H9 (cell line): ENCODE data around the gene FATE1. TPM values are rescaled to one million over a fixed set of nuclear protein-coding genes. Genes with fewer than 3 reads are reported as not detected.

Source experiments
- DNase-seq: peaks from one replicate; pipeline ENCODE4 v3.0.0-alpha.2; 2017
- H2AFZ ChIP-seq: one replicate; pipeline ENCODE4 v1.6.1; 2013; ENCODE audit warnings: mild to moderate bottlenecking, low read length, control low read depth, moderate library complexity
- H2AK5ac ChIP-seq: 2 replicates; pipeline ENCODE4 v1.6.1; 2013; ENCODE audit warnings: low read length, control low read depth, mixed read lengths; ENCODE audit not compliant: insufficient read length
- H2BK120ac ChIP-seq: one replicate; pipeline ENCODE4 v1.6.1; 2013; ENCODE audit warnings: low read depth, mild to moderate bottlenecking, low read length, control low read depth, inconsistent platforms; ENCODE audit not compliant: poor library complexity, severe bottlenecking
- H2BK12ac ChIP-seq: 2 replicates; pipeline ENCODE4 v1.6.1; 2013; ENCODE audit warnings: low read length, control low read depth, mixed read lengths, low read depth; ENCODE audit not compliant: insufficient read length
- H2BK15ac ChIP-seq: 2 replicates; pipeline ENCODE4 v1.6.1; 2013; ENCODE audit warnings: low read depth, low read length, control low read depth
- H2BK20ac ChIP-seq: one replicate; pipeline ENCODE4 v1.6.1; 2013; ENCODE audit warnings: low read depth, mild to moderate bottlenecking, low read length, control low read depth, inconsistent platforms; ENCODE audit not compliant: poor library complexity, severe bottlenecking
- H2BK5ac ChIP-seq: 2 replicates; pipeline ENCODE4 v1.6.1; 2013; ENCODE audit warnings: low read length, control low read depth, mixed read lengths; ENCODE audit not compliant: insufficient read length
- H3K14ac ChIP-seq: 2 replicates; pipeline ENCODE4 v1.6.1; 2013; ENCODE audit warnings: low read length, control low read depth; ENCODE audit not compliant: insufficient read depth
- H3K18ac ChIP-seq: 2 replicates; pipeline ENCODE4 v1.6.1; 2013; ENCODE audit warnings: low read depth, mild to moderate bottlenecking, mixed read lengths, low read length, control low read depth; ENCODE audit not compliant: insufficient read length
- H3K23ac ChIP-seq: 2 replicates; pipeline ENCODE4 v1.6.1; 2013; ENCODE audit warnings: low read length, control low read depth, mixed read lengths, low read depth; ENCODE audit not compliant: insufficient read length
- H3K23me2 ChIP-seq: 2 replicates; pipeline ENCODE4 v1.6.1; 2013; ENCODE audit warnings: low read depth, mild to moderate bottlenecking, mixed read lengths, low read length, control low read depth; ENCODE audit not compliant: insufficient read length, poor library complexity, severe bottlenecking
- H3K27ac ChIP-seq: 2 replicates; pipeline ENCODE4 v1.5.1; 2013; ENCODE audit warnings: low read length, control low read depth, mixed read lengths, low read depth; ENCODE audit not compliant: insufficient read length
- H3K27me3 ChIP-seq: 2 replicates; pipeline ENCODE4 v1.6.1; 2013; ENCODE audit warnings: low read length, control low read depth, inconsistent platforms; ENCODE audit not compliant: insufficient read depth
- H3K4ac ChIP-seq: 2 replicates; pipeline ENCODE4 v1.6.1; 2013; ENCODE audit warnings: low read depth, mild to moderate bottlenecking, control low read depth, inconsistent platforms, low read length, moderate library complexity
- H3K4me1 ChIP-seq: 2 replicates; pipeline ENCODE4 v1.6.1; 2013; ENCODE audit warnings: low read length, control low read depth, inconsistent platforms; ENCODE audit not compliant: insufficient read depth
- H3K4me2 ChIP-seq: 2 replicates; pipeline ENCODE4 v1.6.1; 2013; ENCODE audit warnings: low read length, control low read depth, mixed read lengths; ENCODE audit not compliant: insufficient read length, insufficient read depth
- H3K56ac ChIP-seq: 2 replicates; pipeline ENCODE4 v1.6.1; 2013; ENCODE audit warnings: low read depth, mild to moderate bottlenecking, mixed read lengths, low read length, control low read depth; ENCODE audit not compliant: insufficient read length
- H3K79me1 ChIP-seq: 2 replicates; pipeline ENCODE4 v1.6.1; 2013; ENCODE audit warnings: low read depth, mild to moderate bottlenecking, moderate library complexity, low read length, control low read depth, inconsistent platforms; ENCODE audit not compliant: insufficient read depth, poor library complexity, severe bottlenecking
- H3K79me2 ChIP-seq: 2 replicates; pipeline ENCODE4 v1.6.1; 2013; ENCODE audit warnings: low read length, control low read depth, inconsistent platforms; ENCODE audit not compliant: insufficient read depth
- H3K9ac ChIP-seq: 2 replicates; pipeline ENCODE4 v1.6.1; 2013; ENCODE audit warnings: low read length, control low read depth, mixed read lengths; ENCODE audit not compliant: insufficient read length; ENCODE audit errors: extremely low read depth
- H3K9me3 ChIP-seq: one replicate; pipeline ENCODE4 v1.6.1; 2013; ENCODE audit warnings: low read depth, low read length, inconsistent platforms; ENCODE audit not compliant: control insufficient read depth
- H3T11ph ChIP-seq: one replicate; pipeline ENCODE4 v1.6.1; 2013; ENCODE audit warnings: mild to moderate bottlenecking, low read length, control low read depth, inconsistent platforms
- H4K20me1 ChIP-seq: one replicate; pipeline ENCODE4 v1.6.1; 2013; ENCODE audit not compliant: control insufficient read depth, insufficient read length, insufficient read depth
- H4K5ac ChIP-seq: 2 replicates; pipeline ENCODE4 v1.6.1; 2013; ENCODE audit warnings: low read depth, mild to moderate bottlenecking, mixed read lengths, low read length, control low read depth; ENCODE audit not compliant: insufficient read length
- H4K8ac ChIP-seq: replicated peaks from 2 replicates; pipeline ENCODE4 v1.6.1; 2013; ENCODE audit warnings: low read length, control low read depth, mixed read lengths, low read depth; ENCODE audit not compliant: insufficient read length
- H4K91ac ChIP-seq: 2 replicates; pipeline ENCODE4 v1.6.1; 2013; ENCODE audit warnings: low read depth, mild to moderate bottlenecking, moderate library complexity, mixed read lengths, low read length, control low read depth; ENCODE audit not compliant: insufficient read length
- H3K27ac Mint-ChIP-seq, 3 experiments: 2 replicates in 2 of 3; 3 replicates in 1 of 3; pipeline ENCODE4 v1.8.0; 2020 to 2021; ENCODE audit warnings: mixed read lengths in 3 of 3, mild to moderate bottlenecking in 1 of 3, moderate library complexity in 1 of 3
- H3K27me3 Mint-ChIP-seq: 2 replicates; pipeline ENCODE4 v1.8.0; 2021; ENCODE audit warnings: low read depth, mild to moderate bottlenecking, moderate library complexity, mixed read lengths
- H3K36me3 Mint-ChIP-seq, 3 experiments: 2 replicates in 2 of 3; 3 replicates in 1 of 3; pipeline ENCODE4 v1.8.0; 2020 to 2021; ENCODE audit warnings: low read depth in 3 of 3, mixed read lengths in 3 of 3; ENCODE audit not compliant: insufficient read depth in 1 of 3
- H3K4me1 Mint-ChIP-seq, 2 experiments: 2 replicates each; pipeline ENCODE4 v1.8.0; 2020; ENCODE audit warnings: mixed read lengths in 2 of 2
- H3K4me3 Mint-ChIP-seq, 2 experiments: 2 replicates in 1 of 2; 3 replicates in 1 of 2; pipeline ENCODE4 v1.8.0; 2020 to 2021; ENCODE audit warnings: mild to moderate bottlenecking in 2 of 2, mixed read lengths in 2 of 2, moderate library complexity in 1 of 2
- H3K9me3 Mint-ChIP-seq, 2 experiments: 2 replicates in 1 of 2; 3 replicates in 1 of 2; pipeline ENCODE4 v1.8.0; 2020; ENCODE audit warnings: mild to moderate bottlenecking in 2 of 2, mixed read lengths in 2 of 2, moderate library complexity in 1 of 2
- CTCF ChIP-seq: fragments of 200-600 bp; sonication (generic); conservative IDR thresholded peaks from 3 replicates; pipeline ENCODE4 v1.8.0; 2021; ENCODE audit warnings: antibody characterized with exemption, mild to moderate bottlenecking
- WGBS: extraction: QIAGEN DNeasy Blood & Tissue Kit; methylation state at CpG from one replicate; pipeline ENCODE4 v1.1.7; 2013; ENCODE audit warnings: missing lambda C conversion rate, low lambda C conversion rate, mixed read lengths; ENCODE audit not compliant: insufficient read length; ENCODE audit errors: extremely low coverage; 5-methylcytosine and 5-hydroxymethylcytosine counted together
- total RNA-seq: library from RNA; stranded (reverse); gene quantifications from 2 replicates; pipeline ENCODE4 v1.2.1, GENCODE V29; 2021

Gene FATE1
- total RNA-seq, 1 experiment from 2014 or later: not detected

- DNase-seq: no peak
- peaks cover 57% of the 10 kb centered on the region for H3K9me3 ChIP-seq
- no peak overlapping the region for H2AFZ ChIP-seq
- H3K4me1 ChIP-seq: no peaks in the 10 kb centered on the region; the same call in 1 of the 2 replicates
- H2BK5ac ChIP-seq: no peak overlapping the region
- no peak overlapping the region for H4K8ac ChIP-seq
- no peaks in the 10 kb centered on the region for H4K20me1 ChIP-seq
- Mint-ChIP-seq H3K27me3 (peaks cover 10% of the 10 kb centered on the region), H3K4me1 (peaks cover 3% of the 10 kb centered on the region in 2 experiments; a peak in 3 of 4 replicates), H3K36me3 (peaks cover 0 to 1% (median 0%) of the 10 kb centered on the region in 3 experiments; a peak in 4 of 7 replicates), H3K27ac (no peak overlapping the region), H3K4me3 (no peak overlapping the region), H3K9me3 (peaks cover 66 to 79% of the 10 kb centered on the region in 2 experiments)
- no peaks in the 10 kb centered on the region for H3K27me3 ChIP-seq
- no peaks in the 10 kb centered on the region for H3K79me2 ChIP-seq
- H3K23me2 ChIP-seq: no peaks in the 10 kb centered on the region
- no peak overlapping the region for H3K9ac ChIP-seq
- no peak overlapping the region for H4K5ac ChIP-seq
- H3K4me2 ChIP-seq: no peak overlapping the region
- H3K14ac ChIP-seq: no peak overlapping the region
- no peak overlapping the region for H3K18ac ChIP-seq
- H3K56ac ChIP-seq: no peak overlapping the region
- H3K4ac ChIP-seq: no peak overlapping the region
- H2AK5ac ChIP-seq: no peak overlapping the region
- H3K79me1 ChIP-seq: no peaks in the 10 kb centered on the region
- no peak overlapping the region for H3K27ac ChIP-seq
- no peak overlapping the region for H4K91ac ChIP-seq
- no peak overlapping the region for H2BK12ac ChIP-seq
- no peak overlapping the region for H2BK15ac ChIP-seq
- H3T11ph ChIP-seq: no peak overlapping the region
- WGBS: no CpG with 5 or more reads among the region's 7 CpGs
- no peak for TF ChIP-seq CTCF
- H3K23ac ChIP-seq: no peak overlapping the region
- no peak overlapping the region for H2BK20ac ChIP-seq
- H2BK120ac ChIP-seq: no peak overlapping the region
These were observed 14.3 kb upstream of the FATE1 start for GRCh38 chrX:151701531-151701930.
